A549 (cell line): ENCODE results near the gene AUH.

Experiments used
- EP300 ChIP-seq, 2 experiments: fragments of >200 bp; sonication (Bioruptor Twin); formaldehyde crosslinking; IDR thresholded peaks; 2 replicates in 1 of 2; 3 replicates in 1 of 2; pipeline ENCODE4 v1.6.1; 2016 to 2017
- POLR2A ChIP-seq: IDR thresholded peaks from 2 replicates; pipeline ENCODE4 v1.6.1; 2012; ENCODE audit warnings: mild to moderate bottlenecking, low read length
- TF ChIP-seq, protein P1 (sequence below): fragments of >200 bp; sonication (Bioruptor Twin); formaldehyde crosslinking; IDR thresholded peaks from 3 replicates; pipeline ENCODE4 v1.5.1; 2016
- TF ChIP-seq, protein P2 (sequence below): fragments of 200-600 bp; sonication (generic); IDR thresholded peaks from 2 replicates; pipeline ENCODE4 v1.6.1; 2016; ENCODE audit warnings: antibody characterized with exemption, mild to moderate bottlenecking, moderate library complexity
- TF ChIP-seq, protein P3 (sequence below): IDR thresholded peaks from 2 replicates; pipeline ENCODE4 v1.6.1; 2012

DNA sequence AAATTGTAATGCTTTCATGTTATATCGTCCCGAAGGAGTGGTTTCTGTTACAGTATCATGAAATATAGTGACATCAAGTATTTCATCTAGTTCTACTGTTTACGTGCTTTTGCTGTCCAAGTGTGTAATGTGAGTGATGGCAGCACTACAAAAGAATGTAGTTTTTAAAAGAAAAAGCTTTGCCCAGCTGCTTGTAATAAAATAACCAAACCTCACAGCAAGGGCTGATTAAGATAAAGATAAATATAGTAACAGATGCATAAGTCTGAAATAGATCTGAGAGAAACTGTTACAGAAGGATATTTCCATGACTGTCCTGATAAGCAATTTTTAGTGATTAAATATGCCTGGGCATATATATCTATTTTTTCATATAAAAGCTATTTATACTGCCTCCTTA lies 106.4 kb downstream of the AUH start:
- TF ChIP-seq, protein P1, sequence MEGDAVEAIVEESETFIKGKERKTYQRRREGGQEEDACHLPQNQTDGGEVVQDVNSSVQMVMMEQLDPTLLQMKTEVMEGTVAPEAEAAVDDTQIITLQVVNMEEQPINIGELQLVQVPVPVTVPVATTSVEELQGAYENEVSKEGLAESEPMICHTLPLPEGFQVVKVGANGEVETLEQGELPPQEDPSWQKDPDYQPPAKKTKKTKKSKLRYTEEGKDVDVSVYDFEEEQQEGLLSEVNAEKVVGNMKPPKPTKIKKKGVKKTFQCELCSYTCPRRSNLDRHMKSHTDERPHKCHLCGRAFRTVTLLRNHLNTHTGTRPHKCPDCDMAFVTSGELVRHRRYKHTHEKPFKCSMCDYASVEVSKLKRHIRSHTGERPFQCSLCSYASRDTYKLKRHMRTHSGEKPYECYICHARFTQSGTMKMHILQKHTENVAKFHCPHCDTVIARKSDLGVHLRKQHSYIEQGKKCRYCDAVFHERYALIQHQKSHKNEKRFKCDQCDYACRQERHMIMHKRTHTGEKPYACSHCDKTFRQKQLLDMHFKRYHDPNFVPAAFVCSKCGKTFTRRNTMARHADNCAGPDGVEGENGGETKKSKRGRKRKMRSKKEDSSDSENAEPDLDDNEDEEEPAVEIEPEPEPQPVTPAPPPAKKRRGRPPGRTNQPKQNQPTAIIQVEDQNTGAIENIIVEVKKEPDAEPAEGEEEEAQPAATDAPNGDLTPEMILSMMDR, result no peak
- TF ChIP-seq, protein P2, sequence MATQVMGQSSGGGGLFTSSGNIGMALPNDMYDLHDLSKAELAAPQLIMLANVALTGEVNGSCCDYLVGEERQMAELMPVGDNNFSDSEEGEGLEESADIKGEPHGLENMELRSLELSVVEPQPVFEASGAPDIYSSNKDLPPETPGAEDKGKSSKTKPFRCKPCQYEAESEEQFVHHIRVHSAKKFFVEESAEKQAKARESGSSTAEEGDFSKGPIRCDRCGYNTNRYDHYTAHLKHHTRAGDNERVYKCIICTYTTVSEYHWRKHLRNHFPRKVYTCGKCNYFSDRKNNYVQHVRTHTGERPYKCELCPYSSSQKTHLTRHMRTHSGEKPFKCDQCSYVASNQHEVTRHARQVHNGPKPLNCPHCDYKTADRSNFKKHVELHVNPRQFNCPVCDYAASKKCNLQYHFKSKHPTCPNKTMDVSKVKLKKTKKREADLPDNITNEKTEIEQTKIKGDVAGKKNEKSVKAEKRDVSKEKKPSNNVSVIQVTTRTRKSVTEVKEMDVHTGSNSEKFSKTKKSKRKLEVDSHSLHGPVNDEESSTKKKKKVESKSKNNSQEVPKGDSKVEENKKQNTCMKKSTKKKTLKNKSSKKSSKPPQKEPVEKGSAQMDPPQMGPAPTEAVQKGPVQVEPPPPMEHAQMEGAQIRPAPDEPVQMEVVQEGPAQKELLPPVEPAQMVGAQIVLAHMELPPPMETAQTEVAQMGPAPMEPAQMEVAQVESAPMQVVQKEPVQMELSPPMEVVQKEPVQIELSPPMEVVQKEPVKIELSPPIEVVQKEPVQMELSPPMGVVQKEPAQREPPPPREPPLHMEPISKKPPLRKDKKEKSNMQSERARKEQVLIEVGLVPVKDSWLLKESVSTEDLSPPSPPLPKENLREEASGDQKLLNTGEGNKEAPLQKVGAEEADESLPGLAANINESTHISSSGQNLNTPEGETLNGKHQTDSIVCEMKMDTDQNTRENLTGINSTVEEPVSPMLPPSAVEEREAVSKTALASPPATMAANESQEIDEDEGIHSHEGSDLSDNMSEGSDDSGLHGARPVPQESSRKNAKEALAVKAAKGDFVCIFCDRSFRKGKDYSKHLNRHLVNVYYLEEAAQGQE, result no peak
- TF ChIP-seq POLR2A (no peak), EP300 (IDR thresholded peaks at IDR 0.05) (no peak)
- TF ChIP-seq, protein P3, sequence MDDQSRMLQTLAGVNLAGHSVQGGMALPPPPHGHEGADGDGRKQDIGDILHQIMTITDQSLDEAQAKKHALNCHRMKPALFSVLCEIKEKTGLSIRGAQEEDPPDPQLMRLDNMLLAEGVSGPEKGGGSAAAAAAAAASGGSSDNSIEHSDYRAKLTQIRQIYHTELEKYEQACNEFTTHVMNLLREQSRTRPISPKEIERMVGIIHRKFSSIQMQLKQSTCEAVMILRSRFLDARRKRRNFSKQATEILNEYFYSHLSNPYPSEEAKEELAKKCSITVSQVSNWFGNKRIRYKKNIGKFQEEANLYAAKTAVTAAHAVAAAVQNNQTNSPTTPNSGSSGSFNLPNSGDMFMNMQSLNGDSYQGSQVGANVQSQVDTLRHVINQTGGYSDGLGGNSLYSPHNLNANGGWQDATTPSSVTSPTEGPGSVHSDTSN, result no peak
